ENCODE data around the gene SLX9.

SLX9 gene

GRCh38 chr21:44913425-44914175, 26.2 kb upstream of the SLX9 start:
- DNase-seq (ENCODE audit: insufficient read length, low spot score) (no peak), FAIRE-seq (no peak)

GRCh38 chr21:44914176-44914874, 25.5 kb upstream of the SLX9 start:
- peak; percentile 66 for DNase-seq (ENCODE audit: insufficient read length, low spot score)
- peak; percentile 94 for FAIRE-seq

GRCh38 chr21:44916965-44917364, 22.9 kb upstream of the SLX9 start:
- DNase-seq (ENCODE audit: insufficient read length, low spot score) (no peak), FAIRE-seq (no peak)

- DNase-seq (ENCODE audit: insufficient read length, low spot score) = no peak
- no peak for FAIRE-seq
Observed at GRCh38 chr21:44917446-44918106, 22.3 kb upstream of the SLX9 start.

GRCh38 chr21:44918107-44918470, 21.7 kb upstream of the SLX9 start:
- no peak for FAIRE-seq
- DNase-seq (ENCODE audit: insufficient read length, low spot score) = no peak

GRCh38 chr21:44918581-44919033, 21.2 kb upstream of the SLX9 start:
- FAIRE-seq (no peak), DNase-seq (ENCODE audit: insufficient read length, low spot score) (no peak)

GRCh38 chr21:44919111-44919912, 20.5 kb upstream of the SLX9 start:
- FAIRE-seq = no peak
- DNase-seq (ENCODE audit: insufficient read length, low spot score) = no peak

- peak; percentile 33 for FAIRE-seq
Observed at GRCh38 chr21:44919913-44920693, 19.7 kb upstream of the SLX9 start.

GRCh38 chr21:44920694-44921604, 18.9 kb upstream of the SLX9 start, which contains the start of gene ITGB2:
Gene ITGB2, minus strand, starts transcription at chr21:44920899. Its CDS starts 10,117 bp downstream, at chr21:44910782.
- DNase-seq (ENCODE audit: insufficient read length, low spot score) (no peak), FAIRE-seq (peak; percentile 84)

More at GRCh38 chr21:44919913-44920693, 19.7 kb upstream of the SLX9 start:
- DNase-seq (ENCODE audit: insufficient read length, low spot score) = no peak

GRCh38 chr21:44921928-44922327, 17.9 kb upstream of the SLX9 start:
- DNase-seq (ENCODE audit: insufficient read length, low spot score) (no peak), FAIRE-seq (no peak)

- FAIRE-seq (no peak), DNase-seq (ENCODE audit: insufficient read length, low spot score) (no peak)
Observed at GRCh38 chr21:44923480-44924084, 16.2 kb upstream of the SLX9 start.

- DNase-seq (ENCODE audit: insufficient read length, low spot score) (no peak), FAIRE-seq (peak; percentile 56)
Observed at GRCh38 chr21:44924606-44925377, 15.0 kb upstream of the SLX9 start.

GRCh38 chr21:44925378-44925755, 14.5 kb upstream of the SLX9 start:
- DNase-seq (ENCODE audit: insufficient read length, low spot score) (no peak), FAIRE-seq (no peak)

- no peak for DNase-seq (ENCODE audit: insufficient read length, low spot score)
Observed at GRCh38 chr21:44926331-44927101, 13.3 kb upstream of the SLX9 start.

GRCh38 chr21:44927259-44927586, 12.6 kb upstream of the SLX9 start:
- FAIRE-seq (no peak), DNase-seq (ENCODE audit: insufficient read length, low spot score) (no peak)

More at GRCh38 chr21:44926331-44927101, 13.3 kb upstream of the SLX9 start:
- FAIRE-seq = peak; percentile 90

GRCh38 chr21:44927587-44928461, 12.0 kb upstream of the SLX9 start:
- FAIRE-seq (peak; percentile 98), DNase-seq (ENCODE audit: insufficient read length, low spot score) (no peak)

Data from GM19239 (cell line).